Suppressor macrophage treated with lipopolysaccharide for 1 hour (primary cell): ENCODE measurements around the gene TANGO2.
A peak's percentile ranks its signal among the peaks of the same experiment; 100 is the strongest.

ENCODE experiments used
- DNase-seq, 3 donors: peaks; one replicate each; pipeline ENCODE4 v3.0.0-alpha.2; 2020 to 2022

TANGO2 gene

GRCh38 chr22:20014526-20015186, 6.3 kb upstream of the TANGO2 start:
- no peak for DNase-seq

- no peak for DNase-seq
Measured at GRCh38 chr22:20015187-20015625, 5.7 kb upstream of the TANGO2 start.

- DNase-seq: peak in 2 of 3 donors; percentile 24 to 46
Measured at GRCh38 chr22:20015971-20016733, 4.8 kb upstream of the TANGO2 start.

- DNase-seq: peak; percentile 93 to 96 (median 96)
Measured at GRCh38 chr22:20016734-20017621, 3.9 kb upstream of the TANGO2 start, which contains the start of gene ARVCF. TSS of gene ARVCF (minus strand) at chr22:20016823. CDS start at chr22:19990794, 26,029 bp downstream.

GRCh38 chr22:20017622-20017958, 3.3 kb upstream of the TANGO2 start:
- no peak for DNase-seq

GRCh38 chr22:20018001-20018400, 2.9 kb upstream of the TANGO2 start:
- DNase-seq: no peak

- DNase-seq: no peak
Measured at GRCh38 chr22:20019661-20020532, 1.0 kb upstream of the TANGO2 start.

- DNase-seq: peak; percentile 51 to 64 (median 55)
Measured at GRCh38 chr22:20021196-20022181, 579 bp downstream of the TANGO2 start.

- DNase-seq: no peak
Measured at GRCh38 chr22:20022231-20022977, 1.5 kb downstream of the TANGO2 start.

GRCh38 chr22:20022978-20023613, 2.2 kb downstream of the TANGO2 start:
- DNase-seq: peak; percentile 44 to 48 (median 46)

GRCh38 chr22:20024225-20024624, 3.3 kb downstream of the TANGO2 start:
- DNase-seq: no peak

- no peak for DNase-seq
Measured at GRCh38 chr22:20024650-20025397, 3.9 kb downstream of the TANGO2 start.

GRCh38 chr22:20025401-20026203, 4.7 kb downstream of the TANGO2 start:
- DNase-seq: no peak

GRCh38 chr22:20026204-20026908, 5.4 kb downstream of the TANGO2 start:
- no peak for DNase-seq

GRCh38 chr22:20026996-20027601, 6.2 kb downstream of the TANGO2 start:
- DNase-seq: no peak

- peak in 1 of 3 donors; percentile 32 for DNase-seq
Measured at GRCh38 chr22:20027966-20028854, 7.3 kb downstream of the TANGO2 start.
